GM12878 (cell line): ENCODE measurements around the gene MTMR3. TPM values are rescaled to one million over a fixed set of nuclear protein-coding genes. Genes with fewer than 3 reads are reported as not detected.
"Not testable (repeated sequence)": the region's sequence is repeated elsewhere in the genome, so short reads cannot be mapped to it uniquely, and the experiment has no call there.

ENCODE experiments used
- ATAC-seq: fragments of 200-7000 bp; cut with Tn5 transposase; 3 replicates; pipeline ENCODE4 v1.9.1; 2020; ENCODE audit warnings: mild to moderate bottlenecking, moderate library complexity
- BruUV-seq: library from RNA; stranded (reverse); fragments of 400-500 nt; replicated peaks from 2 replicates; lab custom pipeline; 2021; lab: Mats Ljungman, UMichigan
- CTCF ChIA-PET: fragments of 300-600 bp; sonication (Branson Sonifier 250); formaldehyde crosslinking; extraction: SDS; loops from one replicate; lab custom pipeline; 2021; ENCODE audit warnings: inconsistent platforms; lab: Yijun Ruan, JAX
- POLR2A ChIA-PET: fragments of 350-600 bp; formaldehyde crosslinking; extraction: SDS; loops from one replicate; lab custom pipeline; 2021; ENCODE audit warnings: inconsistent platforms; lab: Charles Lee
- RAD21 ChIA-PET: fragments of 300-600 bp; sonication (Branson Sonifier 250); formaldehyde crosslinking; loops from one replicate; lab custom pipeline; 2023; ENCODE audit warnings: antibody characterized with exemption; ENCODE audit not compliant: unreplicated experiment; lab: Charles Lee
- SMC1A ChIA-PET: fragments of 300-600 bp; sonication (Branson Sonifier 250); formaldehyde crosslinking; loops from one replicate; lab custom pipeline; 2023; ENCODE audit not compliant: unreplicated experiment, uncharacterized antibody; lab: Charles Lee
- DNase-seq: peaks from one replicate; pipeline ENCODE4 v3.0.0-alpha.2; 2011; ENCODE audit warnings: low read depth, low spot score
- FAIRE-seq: peaks from 3 replicates; lab custom pipeline; 2011; peaks lifted over from hg19 to GRCh38; lab: Jason Lieb, UNC
- H2AFZ ChIP-seq: 2 replicates; pipeline ENCODE4 v1.6.0; 2011; ENCODE audit warnings: low read depth, low read length, control low read depth; ENCODE audit not compliant: control insufficient read depth
- H3K27ac ChIP-seq: 2 replicates; pipeline ENCODE4 v1.5.1; 2011; ENCODE audit warnings: control low read depth; ENCODE audit not compliant: control insufficient read depth, insufficient read depth
- H3K27me3 ChIP-seq, 2 experiments: replicated peaks in 1 of 2; 2 replicates each; pipeline versions ENCODE4 v1.6.0 to v1.6.1; 2011; ENCODE audit warnings: low read length in 1 of 2; ENCODE audit not compliant: control insufficient read depth in 2 of 2, insufficient read depth in 2 of 2
- H3K36me3 ChIP-seq, 2 experiments: 2 replicates each; pipeline ENCODE4 v1.5.1; 2011; ENCODE audit warnings: low read length in 1 of 2; ENCODE audit not compliant: control insufficient read depth in 2 of 2, insufficient read depth in 2 of 2
- H3K4me1 ChIP-seq: 2 replicates; pipeline ENCODE4 v1.6.1; 2011; ENCODE audit warnings: mild to moderate bottlenecking, low read length, moderate library complexity, mixed read lengths; ENCODE audit not compliant: control insufficient read depth, insufficient read depth
- H3K4me2 ChIP-seq: 2 replicates; pipeline ENCODE4 v1.6.0; 2011; ENCODE audit warnings: control low read depth; ENCODE audit not compliant: control insufficient read depth, insufficient read depth
- H3K4me3 ChIP-seq: fragments of 200-600 bp; sonication (generic); 2 replicates; pipeline ENCODE4 v1.5.1; 2016
- H3K79me2 ChIP-seq: 2 replicates; pipeline ENCODE4 v1.6.0; 2011; ENCODE audit warnings: low read length; ENCODE audit not compliant: control insufficient read depth, insufficient read depth
- H3K9ac ChIP-seq: 2 replicates; pipeline ENCODE4 v1.8.0; 2011; ENCODE audit warnings: low read length, control low read depth, mixed read lengths; ENCODE audit not compliant: control insufficient read depth, insufficient read depth
- H3K9me3 ChIP-seq: replicated peaks from 3 replicates; pipeline ENCODE4 v1.5.1; 2011; ENCODE audit warnings: mild to moderate bottlenecking, low read length; ENCODE audit not compliant: control insufficient read depth, insufficient read depth
- H4K20me1 ChIP-seq: 2 replicates; pipeline ENCODE4 v1.6.0; 2011; ENCODE audit not compliant: control insufficient read depth, insufficient read depth
- CHD1 ChIP-seq: IDR thresholded peaks from 2 replicates; pipeline ENCODE4 v1.6.1; 2012; ENCODE audit warnings: low read depth, low read length, improper control_type of control experiment
- GATAD2B ChIP-seq: fragments of 450-650 bp; conservative IDR thresholded peaks from 2 replicates; pipeline ENCODE4 v1.6.1; 2017; ENCODE audit warnings: low read depth, mild to moderate bottlenecking, moderate library complexity
- JUND ChIP-seq: IDR thresholded peaks from 2 replicates; pipeline ENCODE4 v1.6.1; 2012; ENCODE audit warnings: low read depth, mild to moderate bottlenecking, low read length, improper control_type of control experiment, moderate library complexity
- NR2C1 ChIP-seq: fragments of 450-650 bp; IDR thresholded peaks from 2 replicates; pipeline ENCODE4 v1.6.1; 2017; ENCODE audit warnings: antibody characterized with exemption, mild to moderate bottlenecking, moderate library complexity
- SPI1 ChIP-seq: IDR thresholded peaks from 2 replicates; pipeline ENCODE4 v1.6.1; 2011; ENCODE audit warnings: low read depth, mild to moderate bottlenecking, low read length, moderate library complexity, borderline replicate concordance; ENCODE audit not compliant: insufficient read depth
- TARDBP ChIP-seq: IDR thresholded peaks from 2 replicates; pipeline ENCODE4 v1.6.1; 2016; ENCODE audit warnings: borderline replicate concordance
- ZNF622 ChIP-seq: fragments of 450-650 bp; IDR thresholded peaks from 2 replicates; pipeline ENCODE4 v1.6.1; 2017; ENCODE audit warnings: mild to moderate bottlenecking, inconsistent platforms
- WGBS: methylation state at CpG from one replicate; pipeline ENCODE4 v1.1.6; 2016; ENCODE audit warnings: low lambda C conversion rate; ENCODE audit not compliant: insufficient replicate concordance, insufficient coverage; ENCODE audit errors: missing lambda C conversion rate; 5-methylcytosine and 5-hydroxymethylcytosine counted together
- in situ Hi-C: fragments of 300-500 bp; cut with MboI; formaldehyde crosslinking; loops from 9 replicates; pipeline ENCODE4 v1.14.3; 2018; ENCODE audit warnings: mixed read lengths
- intact Hi-C: fragments of 100-400 bp; cut with micrococcal nuclease; formaldehyde crosslinking; loops from one replicate; pipeline ENCODE4 v1.14.2; 2022; ENCODE audit not compliant: unreplicated experiment
- polyA plus RNA-seq, 11 experiments: library from polyadenylated mRNA; depleted of rRNA in 4 of 11; unstranded in 6 of 11; stranded (reverse) in 5 of 11; fragments of >200 nt; fragmentation: Nextera tagmentation in 4 of 11; fragmentation: Illumina TruSeq in 1 of 11; extraction: Ambion mirVana in 4 of 11; extraction: Trizol in 1 of 11; gene quantifications; 1 replicate in 1 of 11; 2 replicates in 10 of 11; pipeline versions ENCODE4 v1.2.1 to v1.2.3, GENCODE V29; 2011 to 2016; ENCODE audit warnings: inconsistent platforms in 2 of 11, missing spikeins in 2 of 11, low read depth in 1 of 11
- total RNA-seq, 4 experiments: library from RNA; depleted of rRNA in 3 of 4; stranded (reverse); fragments of >200 nt in 3 of 4; fragmentation: Illumina TruSeq in 1 of 4; extraction: Trizol in 1 of 4; gene quantifications; 2 replicates each; pipeline versions ENCODE4 v1.2.1 to v1.2.3, GENCODE V29; 2013 to 2021
- TF ChIP-seq, protein P1 (sequence below): fragments of 450-650 bp; IDR thresholded peaks from 2 replicates; pipeline ENCODE4 v1.6.1; 2014; ENCODE audit warnings: mild to moderate bottlenecking
- TF ChIP-seq, protein P2 (sequence below), 3 experiments: IDR thresholded peaks in 2 of 3; conservative IDR thresholded peaks in 1 of 3; 2 replicates each; pipeline ENCODE4 v1.5.1; 2011; ENCODE audit warnings: low read depth in 3 of 3, low read length in 3 of 3, mild to moderate bottlenecking in 3 of 3, control low read depth in 2 of 3, moderate library complexity in 2 of 3, inconsistent platforms in 1 of 3, mixed read lengths in 1 of 3; ENCODE audit not compliant: control insufficient read depth in 2 of 3, insufficient read depth in 1 of 3; ENCODE audit errors: extremely low read depth in 1 of 3
- TF ChIP-seq, protein P3 (sequence below): IDR thresholded peaks from 2 replicates; pipeline ENCODE4 v1.6.1; 2011; ENCODE audit warnings: low read depth, mild to moderate bottlenecking, low read length, moderate library complexity, borderline replicate concordance; ENCODE audit errors: extremely low read depth
- TF ChIP-seq, protein P4 (sequence below): fragments of 450-650 bp; IDR thresholded peaks from 2 replicates; pipeline ENCODE4 v1.6.1; 2018; ENCODE audit warnings: mild to moderate bottlenecking, low read depth, moderate library complexity; ENCODE audit not compliant: partially characterized antibody

The MTMR3 gene
- total and polyA plus RNA-seq, 10 of the 15 experiments (the other 5 are each of a cell fraction or from before 2014, with no cell fraction given): 1.4 to 23.7 (median 10.6) TPM

DNA sequence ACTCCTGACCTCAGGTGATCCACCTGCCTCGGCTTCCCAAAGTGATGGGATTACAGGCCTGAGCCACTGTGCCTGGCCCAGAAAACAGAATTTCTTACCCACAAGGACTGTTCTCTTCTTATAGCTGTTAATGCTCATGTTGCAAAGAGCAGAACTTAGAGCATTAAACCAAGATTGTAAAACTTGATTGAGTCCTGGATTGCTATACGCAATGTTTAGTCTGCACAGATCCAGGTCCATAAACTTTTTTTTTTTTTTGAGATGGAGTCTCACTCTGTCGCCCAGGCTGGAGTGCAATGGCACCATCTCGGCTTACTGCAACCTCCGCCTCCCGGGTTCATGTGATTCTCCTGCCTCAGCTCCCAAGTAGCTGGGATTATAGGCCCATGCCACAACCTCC, 178.1 kb downstream of the MTMR3 start:
- BruUV-seq, H3K4me2 ChIP-seq, in situ Hi-C loops, H3K9ac ChIP-seq, H3K9me3 ChIP-seq, POLR2A ChIA-PET, DNase-seq, H3K27me3 ChIP-seq, H3K79me2 ChIP-seq, H2AFZ ChIP-seq, H3K4me1 ChIP-seq, H4K20me1 ChIP-seq, RAD21 ChIA-PET, SMC1A ChIA-PET, H3K36me3 ChIP-seq, ATAC-seq, intact Hi-C loops, H3K4me3 ChIP-seq, H3K27ac ChIP-seq, FAIRE-seq: not testable (repeated sequence)
- CTCF ChIA-PET: interaction anchor here (0.9 kb wide), 1 partner anchor 28 kb away, joined by 3 read pairs; no protein-coding TSS in a partner anchor
- 77% methylated on average over 6 of the region's 6 CpGs for WGBS

DNA sequence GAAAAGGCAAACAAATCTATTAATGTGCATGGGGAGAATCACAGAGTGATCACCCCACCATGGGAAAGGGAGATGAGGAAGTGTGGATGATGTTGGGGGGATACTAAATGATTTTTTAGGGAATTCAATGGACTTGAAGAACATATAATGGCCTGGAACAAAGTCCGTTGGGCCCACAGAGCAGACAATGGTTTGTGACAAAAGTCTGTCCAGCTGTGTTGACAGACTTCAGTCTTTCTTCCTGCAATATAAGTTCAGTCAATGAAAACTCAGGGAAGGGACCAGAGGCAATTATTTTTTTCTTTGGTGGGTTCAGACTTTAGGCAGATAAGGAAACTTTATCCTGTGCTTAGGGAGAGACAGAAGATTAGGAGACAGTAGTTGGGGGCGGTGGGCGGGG, 179.3 kb downstream of the MTMR3 start:
- ChIA-PET SMC1A (no interaction called here), RAD21 (no interaction called here), CTCF (no interaction called here), POLR2A (no interaction called here)
- WGBS: 50% methylated on average over 3 of the region's 3 CpGs
- Histone ChIP-seq H3K9me3 (peaks cover under 1% of the 10 kb centered on the region; the same call in 1 of the 3 replicates), H3K4me3 (no peak overlapping the region), H3K9ac (no peak overlapping the region), H2AFZ (no peak overlapping the region), H3K79me2 (no peaks in the 10 kb centered on the region), H3K36me3 (no peaks in the 10 kb centered on the region), H4K20me1 (no peaks in the 10 kb centered on the region), H3K27ac (no peak overlapping the region), H3K4me1 (no peaks in the 10 kb centered on the region), H3K4me2 (no peak overlapping the region), H3K27me3 (no peaks in the 10 kb centered on the region)
- DNase-seq (no peak), ATAC-seq (no peak), FAIRE-seq (no peak)
- BruUV-seq: no TSS peak
- intact Hi-C loops (no loop called here), in situ Hi-C loops (no loop called here)
- TF ChIP-seq, protein P1, sequence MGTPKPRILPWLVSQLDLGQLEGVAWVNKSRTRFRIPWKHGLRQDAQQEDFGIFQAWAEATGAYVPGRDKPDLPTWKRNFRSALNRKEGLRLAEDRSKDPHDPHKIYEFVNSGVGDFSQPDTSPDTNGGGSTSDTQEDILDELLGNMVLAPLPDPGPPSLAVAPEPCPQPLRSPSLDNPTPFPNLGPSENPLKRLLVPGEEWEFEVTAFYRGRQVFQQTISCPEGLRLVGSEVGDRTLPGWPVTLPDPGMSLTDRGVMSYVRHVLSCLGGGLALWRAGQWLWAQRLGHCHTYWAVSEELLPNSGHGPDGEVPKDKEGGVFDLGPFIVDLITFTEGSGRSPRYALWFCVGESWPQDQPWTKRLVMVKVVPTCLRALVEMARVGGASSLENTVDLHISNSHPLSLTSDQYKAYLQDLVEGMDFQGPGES: no peak
- TF ChIP-seq TARDBP (no peak), GATAD2B (no peak), SPI1 (no peak), JUND (no peak), ZNF622 (no peak), CHD1 (no peak), NR2C1 (no peak)
- TF ChIP-seq, protein P2, sequence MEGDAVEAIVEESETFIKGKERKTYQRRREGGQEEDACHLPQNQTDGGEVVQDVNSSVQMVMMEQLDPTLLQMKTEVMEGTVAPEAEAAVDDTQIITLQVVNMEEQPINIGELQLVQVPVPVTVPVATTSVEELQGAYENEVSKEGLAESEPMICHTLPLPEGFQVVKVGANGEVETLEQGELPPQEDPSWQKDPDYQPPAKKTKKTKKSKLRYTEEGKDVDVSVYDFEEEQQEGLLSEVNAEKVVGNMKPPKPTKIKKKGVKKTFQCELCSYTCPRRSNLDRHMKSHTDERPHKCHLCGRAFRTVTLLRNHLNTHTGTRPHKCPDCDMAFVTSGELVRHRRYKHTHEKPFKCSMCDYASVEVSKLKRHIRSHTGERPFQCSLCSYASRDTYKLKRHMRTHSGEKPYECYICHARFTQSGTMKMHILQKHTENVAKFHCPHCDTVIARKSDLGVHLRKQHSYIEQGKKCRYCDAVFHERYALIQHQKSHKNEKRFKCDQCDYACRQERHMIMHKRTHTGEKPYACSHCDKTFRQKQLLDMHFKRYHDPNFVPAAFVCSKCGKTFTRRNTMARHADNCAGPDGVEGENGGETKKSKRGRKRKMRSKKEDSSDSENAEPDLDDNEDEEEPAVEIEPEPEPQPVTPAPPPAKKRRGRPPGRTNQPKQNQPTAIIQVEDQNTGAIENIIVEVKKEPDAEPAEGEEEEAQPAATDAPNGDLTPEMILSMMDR (IDR thresholded peaks at IDR 0.05 in 2 of 3, conservative IDR thresholded peaks at IDR 0.05 in 1 of 3; ENCODE audit: control insufficient read depth in 2 of 3, extremely low read depth in 1 of 3, insufficient read depth in 1 of 3, low read depth in 3 of 3, low read length in 3 of 3): no peak
- TF ChIP-seq, protein P3, sequence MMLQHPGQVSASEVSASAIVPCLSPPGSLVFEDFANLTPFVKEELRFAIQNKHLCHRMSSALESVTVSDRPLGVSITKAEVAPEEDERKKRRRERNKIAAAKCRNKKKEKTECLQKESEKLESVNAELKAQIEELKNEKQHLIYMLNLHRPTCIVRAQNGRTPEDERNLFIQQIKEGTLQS: no peak
- TF ChIP-seq, protein P4, sequence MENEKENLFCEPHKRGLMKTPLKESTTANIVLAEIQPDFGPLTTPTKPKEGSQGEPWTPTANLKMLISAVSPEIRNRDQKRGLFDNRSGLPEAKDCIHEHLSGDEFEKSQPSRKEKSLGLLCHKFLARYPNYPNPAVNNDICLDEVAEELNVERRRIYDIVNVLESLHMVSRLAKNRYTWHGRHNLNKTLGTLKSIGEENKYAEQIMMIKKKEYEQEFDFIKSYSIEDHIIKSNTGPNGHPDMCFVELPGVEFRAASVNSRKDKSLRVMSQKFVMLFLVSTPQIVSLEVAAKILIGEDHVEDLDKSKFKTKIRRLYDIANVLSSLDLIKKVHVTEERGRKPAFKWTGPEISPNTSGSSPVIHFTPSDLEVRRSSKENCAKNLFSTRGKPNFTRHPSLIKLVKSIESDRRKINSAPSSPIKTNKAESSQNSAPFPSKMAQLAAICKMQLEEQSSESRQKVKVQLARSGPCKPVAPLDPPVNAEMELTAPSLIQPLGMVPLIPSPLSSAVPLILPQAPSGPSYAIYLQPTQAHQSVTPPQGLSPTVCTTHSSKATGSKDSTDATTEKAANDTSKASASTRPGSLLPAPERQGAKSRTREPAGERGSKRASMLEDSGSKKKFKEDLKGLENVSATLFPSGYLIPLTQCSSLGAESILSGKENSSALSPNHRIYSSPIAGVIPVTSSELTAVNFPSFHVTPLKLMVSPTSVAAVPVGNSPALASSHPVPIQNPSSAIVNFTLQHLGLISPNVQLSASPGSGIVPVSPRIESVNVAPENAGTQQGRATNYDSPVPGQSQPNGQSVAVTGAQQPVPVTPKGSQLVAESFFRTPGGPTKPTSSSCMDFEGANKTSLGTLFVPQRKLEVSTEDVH: no peak
